ENCODE data around the gene ELOA2. TPM values are rescaled to one million over a fixed set of nuclear protein-coding genes. Genes with fewer than 3 reads are reported as not detected.

Gene ELOA2
- total RNA-seq, 2 experiments from 2014 or later = not detected

DNA sequence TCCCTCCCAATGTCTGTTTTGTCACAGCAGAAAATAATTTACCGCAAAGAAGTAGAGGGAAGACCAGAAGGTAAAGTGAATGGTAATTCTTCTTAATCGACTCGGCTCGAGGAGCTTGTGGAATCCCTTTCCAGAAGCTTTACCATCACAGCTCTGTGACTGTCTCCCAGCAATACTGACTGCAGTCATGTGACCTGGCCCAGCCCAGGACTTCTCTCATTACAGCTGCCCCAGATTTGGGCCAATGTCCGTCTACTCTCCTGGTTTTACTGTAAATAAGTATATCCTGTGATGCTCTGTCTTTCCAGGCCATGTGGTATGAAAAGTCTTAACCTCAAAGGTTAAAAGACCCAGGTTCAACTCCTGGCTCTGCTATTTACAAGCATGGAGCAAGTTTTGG lies 18.9 kb upstream of the ELOA2 start:
- H3K4me2 ChIP-seq (ENCODE audit: low read length) = no peak overlapping the region
- no peaks in the 10 kb centered on the region for H4K20me1 ChIP-seq (ENCODE audit: insufficient read depth, low read length)
- H2AFZ ChIP-seq (ENCODE audit: low read length) = no peak overlapping the region
- intact Hi-C loops (cut with micrococcal nuclease; ENCODE audit: unreplicated experiment) = loop anchor here (5.0 kb wide), 1 partner anchor 153 kb away; no protein-coding TSS in a partner anchor
- no peaks in the 10 kb centered on the region for H3K4me1 ChIP-seq (ENCODE audit: insufficient read depth, low read length, poor library complexity, severe bottlenecking)
- H3K79me2 ChIP-seq (ENCODE audit: insufficient read depth, low read depth, low read length) = no peaks in the 10 kb centered on the region
- H3K27ac ChIP-seq (ENCODE audit: low read depth, low read length, poor library complexity, severe bottlenecking) = no peak overlapping the region
- POLR2A ChIA-PET = no interaction called here
- H3K9me2 ChIP-seq (ENCODE audit: insufficient read depth, low read length) = no peaks in the 10 kb centered on the region
- no peaks in the 10 kb centered on the region for H3K36me3 ChIP-seq (ENCODE audit: insufficient read depth, low read length)
- CTCF ChIA-PET (ENCODE audit: unreplicated experiment) = no interaction called here
- TF ChIP-seq CTCF (conservative IDR thresholded peaks at IDR 0.05; ENCODE audit: low read length) (no peak), EZH2phosphoT487 (IDR thresholded peaks at IDR 0.05; ENCODE audit: borderline replicate concordance, low read depth, low read length) (no peak)
- H3K9me3 ChIP-seq (ENCODE audit: low read length) = no peaks in the 10 kb centered on the region
- DNase-seq (ENCODE audit: low spot score) = no peak
- no peak overlapping the region for H3K4me3 ChIP-seq (ENCODE audit: low read depth, low read length, poor library complexity, severe bottlenecking)
- BruUV-seq (replicated peaks) = no TSS peak

GRCh38 chr18:47050468-47050867 lies 15.0 kb upstream of the ELOA2 start:
- Histone ChIP-seq H3K27ac (ENCODE audit: low read depth, low read length, poor library complexity, severe bottlenecking) (no peak overlapping the region), H3K4me1 (ENCODE audit: insufficient read depth, low read length, poor library complexity, severe bottlenecking) (no peaks in the 10 kb centered on the region), H3K9me2 (ENCODE audit: insufficient read depth, low read length) (no peaks in the 10 kb centered on the region), H3K9me3 (ENCODE audit: low read length) (no peaks in the 10 kb centered on the region), H2AFZ (ENCODE audit: low read length) (no peak overlapping the region), H3K79me2 (ENCODE audit: insufficient read depth, low read depth, low read length) (no peaks in the 10 kb centered on the region), H3K36me3 (ENCODE audit: insufficient read depth, low read length) (no peaks in the 10 kb centered on the region), H3K4me3 (ENCODE audit: low read depth, low read length, poor library complexity, severe bottlenecking) (no peak overlapping the region), H3K4me2 (ENCODE audit: low read length) (no peak overlapping the region), H4K20me1 (ENCODE audit: insufficient read depth, low read length) (no peaks in the 10 kb centered on the region)
- ChIA-PET POLR2A (no interaction called here), CTCF (ENCODE audit: unreplicated experiment) (interaction anchor here (0.5 kb wide), 1 partner anchor 216 kb away, joined by 3 read pairs; no protein-coding TSS in a partner anchor)
- TF ChIP-seq EZH2phosphoT487 (IDR thresholded peaks at IDR 0.05; ENCODE audit: borderline replicate concordance, low read depth, low read length) (no peak), CTCF (conservative IDR thresholded peaks at IDR 0.05; ENCODE audit: low read length) (peak; percentile 75)
- no TSS peak for BruUV-seq (replicated peaks)
- peak; percentile 21 for DNase-seq (ENCODE audit: low spot score)
- intact Hi-C loops (cut with micrococcal nuclease; ENCODE audit: unreplicated experiment) = loop anchor here (5.0 kb wide), 1 partner anchor 157 kb away; no protein-coding TSS in a partner anchor

GRCh38 chr18:47040982-47041381 lies 5.6 kb upstream of the ELOA2 start:
- no peaks in the 10 kb centered on the region for H3K9me2 ChIP-seq (ENCODE audit: insufficient read depth, low read length)
- ChIA-PET POLR2A (no interaction called here), CTCF (ENCODE audit: unreplicated experiment) (no interaction called here)
- H3K79me2 ChIP-seq (ENCODE audit: insufficient read depth, low read depth, low read length) = no peaks in the 10 kb centered on the region
- no peaks in the 10 kb centered on the region for H3K9me3 ChIP-seq (ENCODE audit: low read length)
- intact Hi-C loops (cut with micrococcal nuclease; ENCODE audit: unreplicated experiment) = no loop called here
- H4K20me1 ChIP-seq (ENCODE audit: insufficient read depth, low read length) = no peaks in the 10 kb centered on the region
- H3K4me2 ChIP-seq (ENCODE audit: low read length) = no peak overlapping the region
- no TSS peak for BruUV-seq (replicated peaks)
- DNase-seq (ENCODE audit: low spot score) = no peak
- H3K4me3 ChIP-seq (ENCODE audit: low read depth, low read length, poor library complexity, severe bottlenecking) = no peak overlapping the region
- no peak for TF ChIP-seq CTCF (conservative IDR thresholded peaks at IDR 0.05; ENCODE audit: low read length)
- no peak for TF ChIP-seq EZH2phosphoT487 (IDR thresholded peaks at IDR 0.05; ENCODE audit: borderline replicate concordance, low read depth, low read length)
- no peaks in the 10 kb centered on the region for H3K36me3 ChIP-seq (ENCODE audit: insufficient read depth, low read length)
- H3K4me1 ChIP-seq (ENCODE audit: insufficient read depth, low read length, poor library complexity, severe bottlenecking) = no peaks in the 10 kb centered on the region
- H2AFZ ChIP-seq (ENCODE audit: low read length) = no peak overlapping the region
- no peak overlapping the region for H3K27ac ChIP-seq (ENCODE audit: low read depth, low read length, poor library complexity, severe bottlenecking)
